ENCODE data around the gene NAV2.

GRCh38 chr11:19970944-19971343, 258.3 kb downstream of the NAV2 start:
- TF ChIP-seq CTCF (IDR thresholded peaks at IDR 0.05; ENCODE audit: poor library complexity, severe bottlenecking) (no peak), TAF1 (IDR thresholded peaks at IDR 0.05; ENCODE audit: low read depth) (no peak), POLR2AphosphoS5 (IDR thresholded peaks at IDR 0.05) (no peak)

Data from neural cell (in vitro differentiated cells).